NCI-H146 treated with DMSO at 0.1 percent for 48 hours (cell line): ENCODE results near the gene RIT2.
"Not testable (repeated sequence)": the region's sequence is repeated elsewhere in the genome, so short reads cannot be mapped to it uniquely, and the experiment has no call there.

Experiments
- DNase-seq: peaks from one replicate; lab custom pipeline; 2025; ENCODE audit not compliant: unreplicated experiment; lab: John Stamatoyannopoulos, UW

The RIT2 gene

DNA sequence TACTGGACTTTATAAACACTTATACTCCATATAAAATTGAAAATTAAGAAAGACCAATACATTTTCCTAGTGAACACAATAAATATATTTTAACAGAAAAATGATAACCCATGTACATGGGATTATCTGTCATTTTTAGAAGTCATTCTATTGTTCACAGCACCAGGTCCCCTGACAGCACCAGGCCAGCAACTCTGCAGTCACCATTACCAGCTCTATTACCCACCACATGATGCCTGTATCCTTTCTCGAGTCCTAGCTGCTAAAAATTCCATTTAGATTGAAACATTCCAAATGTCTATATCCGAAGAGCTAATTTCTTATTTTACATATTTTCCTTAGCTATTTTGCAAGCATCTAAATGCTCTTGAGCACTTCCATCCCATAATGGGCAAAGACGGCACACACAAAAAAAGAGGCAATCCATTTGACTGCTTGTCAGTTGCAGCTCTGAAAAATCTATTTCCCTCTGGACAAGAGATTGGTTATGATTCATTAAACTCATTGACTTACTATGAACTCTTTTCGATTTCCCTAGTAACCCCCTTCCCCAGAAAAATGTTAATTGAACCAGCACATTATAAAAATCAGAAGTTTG is 336.9 kb downstream of the RIT2 start:
- no peak for DNase-seq

- no peak for DNase-seq
Observed at GRCh38 chr18:42778024-42778423, 337.5 kb downstream of the RIT2 start.

GRCh38 chr18:42773870-42774269 is 341.6 kb downstream of the RIT2 start:
- no peak for DNase-seq

GRCh38 chr18:42771936-42772335 is 343.5 kb downstream of the RIT2 start:
- DNase-seq: no peak

DNA sequence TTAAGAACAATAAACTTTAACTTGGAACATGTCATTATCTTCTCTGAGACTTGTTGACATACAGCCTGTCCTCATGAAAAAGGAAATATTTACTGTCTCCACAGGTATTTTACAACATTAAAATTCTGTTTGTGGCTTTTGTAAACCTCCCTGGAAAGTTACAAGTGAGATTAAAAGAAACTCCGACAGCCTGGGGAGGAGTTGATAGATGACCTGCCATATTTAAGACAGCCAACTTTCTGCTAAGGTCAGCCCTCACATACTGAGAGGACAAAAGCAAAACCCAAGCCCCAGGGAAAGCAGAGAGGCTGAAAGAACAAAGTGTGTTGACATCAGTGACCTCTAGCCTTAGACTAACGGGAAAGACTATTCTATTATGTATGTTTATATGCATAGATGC is 350.2 kb downstream of the RIT2 start:
- peak; percentile 20 for DNase-seq

DNA sequence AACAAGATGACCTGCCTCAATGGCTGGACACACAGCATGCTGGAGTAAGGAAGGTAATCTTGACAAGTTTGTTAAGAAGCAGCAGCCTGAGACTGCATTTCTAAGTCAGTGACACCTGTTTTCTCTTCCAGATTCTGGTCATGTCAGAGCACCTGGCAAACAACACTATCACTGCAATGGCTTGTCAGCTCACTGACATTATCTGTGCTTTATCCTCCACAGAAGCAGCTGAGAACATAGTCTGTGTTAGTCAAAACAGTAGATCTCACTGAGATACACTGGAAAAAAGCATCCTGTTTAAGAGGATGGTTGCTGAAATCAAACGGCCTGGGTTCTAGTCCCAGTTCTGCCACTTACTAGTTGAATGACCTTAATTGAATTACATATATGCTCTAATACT is 355.2 kb downstream of the RIT2 start:
- DNase-seq: no peak

- DNase-seq: no peak
Observed at GRCh38 chr18:42758852-42759251, 356.6 kb downstream of the RIT2 start.

DNA sequence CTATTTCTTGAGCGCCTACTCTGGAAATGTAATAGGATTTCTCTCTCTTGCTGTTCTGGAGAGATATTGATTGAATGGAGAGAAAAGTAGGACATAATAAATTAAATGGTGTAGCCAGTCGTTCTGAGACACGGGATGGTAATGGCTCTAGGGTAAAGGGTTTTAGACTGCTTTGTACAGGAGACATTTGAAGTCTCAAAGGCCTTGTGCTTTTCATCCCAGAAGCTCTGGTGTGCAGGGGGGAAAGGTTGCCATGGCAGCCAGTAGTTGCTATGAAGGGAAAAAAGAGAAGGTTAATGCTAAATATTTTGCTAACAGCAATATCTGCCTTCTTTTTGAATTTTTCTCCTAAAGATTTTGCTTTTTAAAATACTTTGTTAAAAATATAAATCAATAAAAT is 359.3 kb downstream of the RIT2 start:
- no peak for DNase-seq

DNA sequence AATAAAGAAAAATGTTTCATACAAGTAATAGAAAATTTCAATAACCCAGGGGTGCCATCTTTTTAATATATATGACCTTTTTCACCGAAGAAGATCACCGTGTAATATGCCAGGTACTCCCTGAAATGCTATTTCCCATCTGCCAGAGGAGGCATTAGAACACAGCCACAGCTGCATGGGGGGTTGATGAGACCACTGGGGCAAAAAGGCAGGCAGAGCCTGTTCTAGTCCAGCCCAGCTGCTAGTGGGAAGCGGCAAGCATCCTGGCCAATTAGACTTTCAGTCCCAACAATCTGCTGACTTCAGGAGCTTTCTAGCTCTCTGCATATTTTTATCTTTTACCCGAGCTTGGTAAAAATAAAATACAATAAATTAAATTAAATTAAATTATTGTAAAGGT is 362.6 kb downstream of the RIT2 start:
- DNase-seq: no peak

- no peak for DNase-seq
Observed at GRCh38 chr18:42746794-42747193, 368.7 kb downstream of the RIT2 start.

DNA sequence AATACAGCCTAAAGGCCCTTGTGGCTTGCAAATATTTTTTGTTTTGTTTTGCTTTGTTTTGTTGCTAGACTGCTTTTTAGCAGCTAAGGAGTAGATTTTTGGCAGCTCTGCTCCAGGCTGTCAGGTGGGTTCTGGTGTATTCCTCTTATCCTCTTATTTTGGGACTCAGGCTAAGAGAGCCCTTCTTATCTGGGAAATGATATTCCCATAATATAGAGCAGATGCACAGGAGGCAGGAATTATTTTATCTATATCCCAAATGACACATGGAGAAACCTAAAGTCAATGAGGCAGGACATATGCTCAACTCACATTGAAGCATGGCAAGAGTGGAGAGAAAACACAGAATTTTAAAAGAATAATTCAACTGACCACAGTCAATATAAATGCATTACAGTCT is 369.6 kb downstream of the RIT2 start:
- no peak for DNase-seq

DNA sequence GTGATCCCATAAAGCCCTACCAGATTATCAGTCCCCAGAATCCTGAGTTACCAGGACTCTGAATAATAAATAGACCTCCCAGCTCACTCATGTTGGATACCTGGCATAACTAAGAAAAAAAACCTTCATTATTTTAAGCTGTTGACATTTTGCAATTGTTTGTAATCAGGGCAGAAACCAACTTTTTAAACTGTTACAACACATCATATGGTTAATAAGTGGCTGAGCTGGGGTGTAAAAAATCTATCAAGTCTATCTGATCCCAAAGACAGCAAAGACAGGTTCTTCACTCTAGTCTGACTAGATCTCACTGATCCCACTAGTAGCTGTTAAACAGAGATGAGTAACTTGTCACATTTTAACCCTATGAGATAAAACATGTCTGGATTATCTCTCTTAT is 370.3 kb downstream of the RIT2 start:
- no peak for DNase-seq

DNA sequence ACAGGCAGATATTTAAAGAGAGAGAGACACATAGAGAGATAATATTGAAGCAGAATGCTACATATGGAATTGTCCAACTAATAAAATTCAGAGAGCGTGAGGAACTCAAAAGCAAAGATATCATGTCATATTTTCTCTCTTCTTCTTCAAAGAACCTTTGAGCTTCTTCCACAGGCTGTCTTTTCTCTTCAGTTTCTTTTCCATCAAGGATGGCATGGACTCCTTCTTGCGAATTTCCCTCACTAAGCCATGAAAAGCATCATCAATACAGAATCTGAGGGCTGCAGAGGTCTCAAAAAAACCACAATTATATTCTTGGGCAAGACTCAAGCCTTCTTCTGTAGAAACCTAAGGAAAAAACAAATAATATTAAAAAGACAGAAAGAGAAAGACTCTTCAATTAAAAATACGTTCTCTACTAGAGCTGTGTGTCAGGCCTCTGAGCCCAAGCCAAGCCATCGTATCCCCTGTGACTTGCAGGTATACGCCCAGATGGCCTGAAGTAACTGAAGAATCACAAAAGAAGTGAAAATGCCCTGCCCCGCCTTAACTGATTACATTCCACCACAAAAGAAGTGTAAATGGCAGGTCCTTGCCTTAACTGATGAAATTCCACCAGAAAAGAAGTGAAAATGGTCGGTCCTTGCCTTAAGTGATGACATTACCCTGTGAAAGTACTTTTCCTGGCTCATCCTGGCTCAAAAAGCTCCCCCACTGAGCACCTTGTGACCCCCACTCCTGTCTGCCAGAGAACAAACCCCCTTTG is 371.9 kb downstream of the RIT2 start:
- no peak for DNase-seq

DNA sequence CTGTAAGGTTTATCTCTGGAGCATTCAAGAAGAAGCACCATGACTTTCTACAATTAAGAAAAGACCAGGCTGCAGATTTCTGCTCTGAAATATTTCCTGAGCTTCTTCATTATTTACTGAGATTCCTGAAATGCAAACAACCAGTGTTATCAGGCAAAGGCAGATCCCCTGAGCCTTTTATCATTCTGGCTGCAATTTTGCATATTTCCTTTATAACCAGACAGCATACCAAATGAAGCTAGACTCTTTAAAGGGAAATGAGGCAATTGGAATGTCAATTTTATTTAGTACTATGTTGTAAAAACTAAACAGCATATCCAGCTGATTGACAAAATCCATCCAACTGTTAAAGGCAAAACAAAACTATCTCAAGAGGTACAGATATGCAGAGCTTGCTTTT is 372.5 kb downstream of the RIT2 start:
- DNase-seq: no peak

DNA sequence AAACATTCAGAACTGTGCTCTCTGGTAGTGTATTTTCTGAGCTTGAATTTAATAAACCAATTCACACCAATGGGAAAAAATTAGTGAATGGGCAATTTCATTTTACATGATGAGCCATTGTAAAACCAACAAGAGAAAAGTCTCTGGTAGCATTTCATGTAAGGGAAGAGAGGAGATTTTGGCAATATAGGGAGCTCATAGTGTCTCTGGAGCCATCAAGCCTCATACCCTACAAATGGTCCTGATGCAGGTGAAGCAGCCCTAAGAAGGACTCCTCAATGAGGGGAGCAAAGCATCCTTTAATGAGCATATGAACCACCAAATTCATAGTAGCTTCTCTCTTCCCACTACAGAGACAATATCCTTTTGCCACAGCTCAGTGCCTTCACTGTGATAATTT is 373.0 kb downstream of the RIT2 start:
- no peak for DNase-seq

- not testable (repeated sequence) for DNase-seq
Observed at GRCh38 chr18:42741805-42742347, 373.6 kb downstream of the RIT2 start.

DNA sequence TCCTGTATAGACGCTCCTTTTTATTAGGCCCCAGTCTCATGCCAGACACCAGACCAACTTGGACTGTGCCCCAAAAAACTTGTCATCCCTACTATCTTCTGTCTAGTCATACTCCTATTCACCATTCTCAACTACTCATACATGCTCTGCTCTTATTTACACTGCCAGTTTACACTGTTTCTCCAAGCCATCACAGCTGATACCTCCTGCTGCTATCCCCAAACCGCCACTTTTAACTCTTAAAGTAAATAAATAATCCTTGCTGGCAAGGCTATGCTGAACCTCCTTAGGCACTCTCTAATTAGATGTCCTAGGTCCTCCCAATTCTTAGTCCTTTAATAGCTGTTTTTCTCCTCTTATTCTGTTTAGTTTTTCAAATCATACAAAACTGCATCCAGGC is 374.2 kb downstream of the RIT2 start:
- DNase-seq: not testable (repeated sequence)

- DNase-seq: no peak
Observed at GRCh38 chr18:42736074-42736473, 379.4 kb downstream of the RIT2 start.

- no peak for DNase-seq
Observed at GRCh38 chr18:42734520-42734919, 381.0 kb downstream of the RIT2 start.

GRCh38 chr18:42730272-42730671 is 385.2 kb downstream of the RIT2 start:
- DNase-seq: peak; percentile 43

- no peak for DNase-seq
Observed at GRCh38 chr18:42719221-42719620, 396.3 kb downstream of the RIT2 start.

GRCh38 chr18:42712065-42712464 is 403.4 kb downstream of the RIT2 start:
- DNase-seq: no peak

DNA sequence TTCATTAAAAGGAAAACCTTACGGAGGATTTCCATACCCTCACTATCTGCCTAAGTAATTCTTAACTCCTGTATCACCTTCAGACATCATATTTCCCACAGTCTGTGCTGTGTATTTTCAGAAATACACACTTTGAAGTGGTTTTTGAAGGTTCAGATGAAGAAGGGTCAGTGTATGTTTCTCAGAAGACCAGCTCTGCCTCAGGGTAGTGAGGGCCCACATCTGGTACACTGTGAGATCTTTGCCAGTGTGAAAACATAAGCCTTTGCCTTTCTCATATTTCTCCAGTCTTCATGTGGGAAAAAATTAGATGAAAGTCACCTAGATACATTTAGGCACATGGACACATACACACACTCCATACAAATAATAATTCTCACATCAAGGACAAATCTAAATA is 408.4 kb downstream of the RIT2 start:
- peak; percentile 66 for DNase-seq
